ENCODE measurements around the gene TFF3. TPM values are rescaled to one million over a fixed set of nuclear protein-coding genes. Genes with fewer than 3 reads are reported as not detected.
"Not testable (repeated sequence)": the region's sequence is repeated elsewhere in the genome, so short reads cannot be mapped to it uniquely, and the experiment has no call there.

The TFF3 gene
- total RNA-seq, 1 donor from 2014 or later: 0.48 TPM

- DNase-seq (ENCODE audit: low spot score): no peak
Measured at GRCh38 chr21:42304556-42305454, 10.4 kb downstream of the TFF3 start.

- DNase-seq (ENCODE audit: low spot score): no peak
Measured at GRCh38 chr21:42303443-42303842, 11.8 kb downstream of the TFF3 start.

GRCh38 chr21:42302794-42303193 lies 12.4 kb downstream of the TFF3 start:
- DNase-seq (ENCODE audit: low spot score): no peak

- DNase-seq (ENCODE audit: low spot score): no peak
Measured at GRCh38 chr21:42302076-42302650, 13.0 kb downstream of the TFF3 start.

GRCh38 chr21:42301371-42302075 lies 13.7 kb downstream of the TFF3 start:
- no peak for DNase-seq (ENCODE audit: low spot score)

- DNase-seq (ENCODE audit: low spot score): no peak
Measured at GRCh38 chr21:42300956-42301355, 14.3 kb downstream of the TFF3 start.

- no peak for DNase-seq (ENCODE audit: low spot score)
Measured at GRCh38 chr21:42300045-42300583, 15.1 kb downstream of the TFF3 start.

- DNase-seq (ENCODE audit: low spot score): no peak
Measured at GRCh38 chr21:42299324-42300044, 15.7 kb downstream of the TFF3 start.

- DNase-seq (ENCODE audit: low spot score): no peak
Measured at GRCh38 chr21:42298657-42299056, 16.6 kb downstream of the TFF3 start.

GRCh38 chr21:42298237-42298636 lies 17.0 kb downstream of the TFF3 start:
- no peak for DNase-seq (ENCODE audit: low spot score)

GRCh38 chr21:42297377-42297776 lies 17.8 kb downstream of the TFF3 start:
- DNase-seq (ENCODE audit: low spot score): no peak

GRCh38 chr21:42296501-42296900 lies 18.7 kb downstream of the TFF3 start:
- no peak for DNase-seq (ENCODE audit: low spot score)

GRCh38 chr21:42295845-42296244 lies 19.4 kb downstream of the TFF3 start:
- DNase-seq (ENCODE audit: low spot score): no peak

GRCh38 chr21:42294273-42294880 lies 20.8 kb downstream of the TFF3 start:
- DNase-seq (ENCODE audit: low spot score): no peak

- no peak for DNase-seq (ENCODE audit: low spot score)
Measured at GRCh38 chr21:42293649-42294272, 21.4 kb downstream of the TFF3 start.

GRCh38 chr21:42292563-42293142 lies 22.6 kb downstream of the TFF3 start:
- DNase-seq (ENCODE audit: low spot score): not testable (repeated sequence)

GRCh38 chr21:42291751-42292562 lies 23.3 kb downstream of the TFF3 start:
- no peak for DNase-seq (ENCODE audit: low spot score)

GRCh38 chr21:42291003-42291750 lies 24.0 kb downstream of the TFF3 start:
- no peak for DNase-seq (ENCODE audit: low spot score)

GRCh38 chr21:42290505-42290904 lies 24.7 kb downstream of the TFF3 start:
- no peak for DNase-seq (ENCODE audit: low spot score)
